Progenitor cell of endocrine pancreas (in vitro differentiated cells): ENCODE data around the gene HSPBP1. TPM values are rescaled to one million over a fixed set of nuclear protein-coding genes. Genes with fewer than 3 reads are reported as not detected.

Experiments used
- DNase-seq: peaks from one replicate; pipeline ENCODE4 v3.0.0; 2021; ENCODE audit warnings: low spot score; ENCODE audit not compliant: unreplicated experiment
- H3K27ac Mint-ChIP-seq: 2 replicates; pipeline ENCODE4 v1.8.0; 2021; ENCODE audit warnings: mild to moderate bottlenecking, moderate library complexity, mixed read lengths
- H3K27me3 Mint-ChIP-seq: 2 replicates; pipeline ENCODE4 v1.8.0; 2021; ENCODE audit warnings: mixed read lengths
- H3K36me3 Mint-ChIP-seq: 2 replicates; pipeline ENCODE4 v1.8.0; 2022; ENCODE audit warnings: mixed read lengths; ENCODE audit not compliant: insufficient read depth
- H3K4me1 Mint-ChIP-seq: 2 replicates; pipeline ENCODE4 v1.8.0; 2021; ENCODE audit warnings: low read depth, mixed read lengths
- H3K4me3 Mint-ChIP-seq: 2 replicates; pipeline ENCODE4 v1.8.0; 2021; ENCODE audit warnings: low read depth, mild to moderate bottlenecking, moderate library complexity, mixed read lengths
- H3K9me3 Mint-ChIP-seq: 2 replicates; pipeline ENCODE4 v1.8.0; 2021; ENCODE audit warnings: low read depth, mixed read lengths
- total RNA-seq: library from RNA; stranded (reverse); gene quantifications from 2 replicates; pipeline ENCODE4 v1.2.1, GENCODE V29; 2021
- TF ChIP-seq, protein P1 (sequence below): fragments of 200-600 bp; sonication (generic); IDR thresholded peaks from one replicate; pipeline ENCODE4 v1.5.0; 2021; ENCODE audit warnings: antibody characterized with exemption, mild to moderate bottlenecking; ENCODE audit not compliant: unreplicated experiment

The HSPBP1 gene
- total RNA-seq, 1 donor from 2014 or later: 46.1 TPM

- DNase-seq: no peak
- H3K27me3 Mint-ChIP-seq: no peaks in the 10 kb centered on the region
Observed at GRCh38 chr19:55285229-55285890, 5.5 kb upstream of the HSPBP1 start.

GRCh38 chr19:55284405-55285058 is 4.6 kb upstream of the HSPBP1 start:
- H3K9me3 Mint-ChIP-seq: no peaks in the 10 kb centered on the region
- TF ChIP-seq, protein P1, sequence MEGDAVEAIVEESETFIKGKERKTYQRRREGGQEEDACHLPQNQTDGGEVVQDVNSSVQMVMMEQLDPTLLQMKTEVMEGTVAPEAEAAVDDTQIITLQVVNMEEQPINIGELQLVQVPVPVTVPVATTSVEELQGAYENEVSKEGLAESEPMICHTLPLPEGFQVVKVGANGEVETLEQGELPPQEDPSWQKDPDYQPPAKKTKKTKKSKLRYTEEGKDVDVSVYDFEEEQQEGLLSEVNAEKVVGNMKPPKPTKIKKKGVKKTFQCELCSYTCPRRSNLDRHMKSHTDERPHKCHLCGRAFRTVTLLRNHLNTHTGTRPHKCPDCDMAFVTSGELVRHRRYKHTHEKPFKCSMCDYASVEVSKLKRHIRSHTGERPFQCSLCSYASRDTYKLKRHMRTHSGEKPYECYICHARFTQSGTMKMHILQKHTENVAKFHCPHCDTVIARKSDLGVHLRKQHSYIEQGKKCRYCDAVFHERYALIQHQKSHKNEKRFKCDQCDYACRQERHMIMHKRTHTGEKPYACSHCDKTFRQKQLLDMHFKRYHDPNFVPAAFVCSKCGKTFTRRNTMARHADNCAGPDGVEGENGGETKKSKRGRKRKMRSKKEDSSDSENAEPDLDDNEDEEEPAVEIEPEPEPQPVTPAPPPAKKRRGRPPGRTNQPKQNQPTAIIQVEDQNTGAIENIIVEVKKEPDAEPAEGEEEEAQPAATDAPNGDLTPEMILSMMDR: no peak
- no peak overlapping the region for H3K27ac Mint-ChIP-seq
- peaks cover 16% of the 10 kb centered on the region for H3K4me1 Mint-ChIP-seq
- no peaks in the 10 kb centered on the region for H3K36me3 Mint-ChIP-seq
- H3K4me3 Mint-ChIP-seq: peak overlapping the region; percentile 74
- DNase-seq: no peak
- H3K27me3 Mint-ChIP-seq: no peaks in the 10 kb centered on the region

More at GRCh38 chr19:55285229-55285890, 5.5 kb upstream of the HSPBP1 start:
- TF ChIP-seq, protein P1: no peak
- peak overlapping the region; percentile 74 for H3K4me3 Mint-ChIP-seq
- H3K9me3 Mint-ChIP-seq: no peaks in the 10 kb centered on the region
- H3K36me3 Mint-ChIP-seq: no peaks in the 10 kb centered on the region
- peaks cover 12% of the 10 kb centered on the region for H3K4me1 Mint-ChIP-seq
- peak overlapping the region; percentile 90 for H3K27ac Mint-ChIP-seq

DNA sequence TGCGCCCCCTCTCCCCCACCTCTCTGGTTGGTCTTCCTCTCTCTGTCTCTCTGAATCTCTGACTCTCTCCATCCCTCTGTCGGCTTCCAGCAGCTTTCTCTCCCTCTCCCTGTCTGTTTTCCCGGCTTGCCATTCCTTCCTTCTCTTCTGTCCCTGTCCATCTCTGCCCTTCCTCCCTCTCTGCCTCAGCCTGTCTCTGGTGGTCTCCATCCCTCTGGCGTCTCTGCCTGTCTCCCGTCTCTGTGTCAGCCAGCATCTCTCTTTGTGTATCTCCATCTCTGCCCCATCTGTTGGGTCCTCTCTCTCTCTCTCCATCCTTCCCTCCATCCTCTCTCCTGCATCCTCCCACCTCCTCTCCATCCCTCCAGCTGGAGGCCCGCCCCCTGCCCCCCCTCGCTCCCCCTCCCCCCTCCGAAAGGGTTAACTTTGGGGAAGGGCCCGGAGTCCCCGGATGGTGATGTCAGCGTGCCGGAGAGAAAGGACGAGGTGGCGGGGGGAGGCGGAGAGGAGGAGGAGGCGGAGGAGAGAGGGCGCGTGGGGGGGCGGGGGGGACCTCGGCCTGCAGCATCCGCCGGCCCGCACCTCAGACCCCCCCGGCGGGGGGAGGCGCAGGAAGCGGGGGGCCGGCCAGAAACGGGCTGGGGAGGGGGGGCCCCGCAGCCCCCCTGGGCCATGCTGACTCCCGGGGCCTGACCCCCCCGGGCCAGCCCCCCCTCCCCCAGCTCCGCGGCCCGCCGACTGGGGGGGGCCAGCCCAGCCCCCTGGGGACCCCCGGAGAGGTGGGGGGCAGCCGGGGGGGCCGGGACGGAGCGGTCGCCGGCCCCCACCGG is 3.9 kb upstream of the HSPBP1 start, which contains the start of gene BRSK1:
TSS of gene BRSK1 (plus strand) at position 450 of the 830 bp plus-strand sequence. CDS start 446 bp downstream, outside the sequence.
- Mint-ChIP-seq H3K36me3 (no peaks in the 10 kb centered on the region), H3K9me3 (no peaks in the 10 kb centered on the region)

GRCh38 chr19:55279340-55279739 is 570 bp downstream of the HSPBP1 start:
- Mint-ChIP-seq H3K4me3 (peak overlapping the region; percentile 96), H3K27ac (peak overlapping the region; percentile 98), H3K36me3 (peaks cover 5% of the 10 kb centered on the region), H3K9me3 (no peaks in the 10 kb centered on the region), H3K4me1 (peaks cover 6% of the 10 kb centered on the region), H3K27me3 (no peaks in the 10 kb centered on the region)
- no peak for DNase-seq
- TF ChIP-seq, protein P1: no peak

More for the DNA sequence above, 3.9 kb upstream of the HSPBP1 start, which contains the start of gene BRSK1:
- peak; percentile 61 for DNase-seq
- Mint-ChIP-seq H3K4me1 (peaks cover 18% of the 10 kb centered on the region), H3K4me3 (peak within 1 kb of the TSS; percentile 74), H3K27ac (peak within 1 kb of the TSS; percentile 81), H3K27me3 (no peaks in the 10 kb centered on the region)
- TF ChIP-seq, protein P1: no peak
